Urinary bladder (tissue), 4 donors: ENCODE results near the gene INPP5F. TPM values are rescaled to one million over a fixed set of nuclear protein-coding genes. Genes with fewer than 3 reads are reported as not detected.
"Not testable (repeated sequence)": the region's sequence is repeated elsewhere in the genome, so short reads cannot be mapped to it uniquely, and the experiment has no call there.

Experiments
- DNase-seq: peaks from one replicate; pipeline ENCODE4 v3.0.0-alpha.2; 2015; ENCODE audit errors: extremely low spot score
- H3K27ac ChIP-seq: one replicate; pipeline ENCODE4 v1.5.1; 2013; ENCODE audit warnings: low read depth, mild to moderate bottlenecking, moderate library complexity
- H3K36me3 ChIP-seq: one replicate; pipeline ENCODE4 v1.6.1; 2013; ENCODE audit warnings: mild to moderate bottlenecking, moderate library complexity; ENCODE audit not compliant: insufficient read depth
- H3K4me1 ChIP-seq: one replicate; pipeline ENCODE4 v1.6.1; 2013; ENCODE audit warnings: mild to moderate bottlenecking, moderate library complexity; ENCODE audit not compliant: insufficient read depth
- H3K4me3 ChIP-seq: one replicate; pipeline ENCODE4 v1.5.1; 2013; ENCODE audit warnings: low read depth, low read length
- WGBS: extraction: QIAGEN DNeasy Blood & Tissue Kit; methylation state at CpG from one replicate; pipeline ENCODE4 v1.1.7; 2013; 5-methylcytosine and 5-hydroxymethylcytosine counted together
- polyA plus RNA-seq: library from polyadenylated mRNA; stranded (reverse); fragments of 200-250 nt; gene quantifications from one replicate; pipeline ENCODE4 v1.2.3, GENCODE V29; 2013
- total RNA-seq: library from RNA; depleted of rRNA; stranded (reverse); fragments of >200 nt; gene quantifications from one replicate; pipeline ENCODE4 v1.2.3, GENCODE V29; 2014
- donor health status: healthy with polysubstance abuse.
- donor health status: healthy.

The INPP5F gene
- total and polyA plus RNA-seq, 2 donors = 11.6 to 58.3 TPM

GRCh38 chr10:119849944-119850343, 124.1 kb downstream of the INPP5F start:
- Histone ChIP-seq H3K4me1 (no peaks in the 10 kb centered on the region), H3K4me3 (no peak overlapping the region), H3K27ac (no peak overlapping the region), H3K36me3 (peaks cover 11% of the 10 kb centered on the region)
- no peak for DNase-seq
- 93% methylated on average over 3 of the region's 3 CpGs for WGBS

- H3K36me3 ChIP-seq = peaks cover 13% of the 10 kb centered on the region
- 98% methylated on average over 6 of the region's 6 CpGs for WGBS
These were observed 126.4 kb downstream of the INPP5F start for GRCh38 chr10:119852277-119852676.

GRCh38 chr10:119852822-119853221, 127.0 kb downstream of the INPP5F start:
- 96% methylated on average over 6 of the region's 6 CpGs for WGBS
- Histone ChIP-seq H3K4me3 (no peak overlapping the region), H3K4me1 (no peaks in the 10 kb centered on the region), H3K27ac (no peak overlapping the region), H3K36me3 (peaks cover 10% of the 10 kb centered on the region)
- no peak for DNase-seq

More at GRCh38 chr10:119852277-119852676, 126.4 kb downstream of the INPP5F start:
- no peaks in the 10 kb centered on the region for H3K4me1 ChIP-seq
- DNase-seq = no peak
- no peak overlapping the region for H3K4me3 ChIP-seq
- H3K27ac ChIP-seq = no peak overlapping the region

- no peak overlapping the region for H3K4me3 ChIP-seq
- H3K36me3 ChIP-seq = peaks cover 10% of the 10 kb centered on the region
- H3K27ac ChIP-seq = no peak overlapping the region
- DNase-seq = no peak
- 76% methylated on average over 1 of the region's 1 CpG for WGBS
- no peaks in the 10 kb centered on the region for H3K4me1 ChIP-seq
These were observed 127.7 kb downstream of the INPP5F start for GRCh38 chr10:119853574-119853973.

GRCh38 chr10:119858063-119858462, 132.2 kb downstream of the INPP5F start:
- Histone ChIP-seq H3K4me1 (no peaks in the 10 kb centered on the region), H3K27ac (no peak overlapping the region), H3K36me3 (peaks cover 5% of the 10 kb centered on the region), H3K4me3 (no peak overlapping the region)
- DNase-seq = no peak
- WGBS = 53% methylated on average over 1 of the region's 1 CpG

- 80% methylated on average over 1 of the region's 1 CpG for WGBS
- Histone ChIP-seq H3K4me1 (no peaks in the 10 kb centered on the region), H3K27ac (no peak overlapping the region), H3K4me3 (no peak overlapping the region), H3K36me3 (peaks cover 5% of the 10 kb centered on the region)
- no peak for DNase-seq
These were observed 133.8 kb downstream of the INPP5F start for GRCh38 chr10:119859420-119860258.

- DNase-seq = no peak
- H3K27ac ChIP-seq = no peak overlapping the region
- H3K36me3 ChIP-seq = peaks cover 5% of the 10 kb centered on the region
- no peaks in the 10 kb centered on the region for H3K4me1 ChIP-seq
- no peak overlapping the region for H3K4me3 ChIP-seq
- 72% methylated on average over 7 of the region's 7 CpGs for WGBS
These were observed 135.2 kb downstream of the INPP5F start for GRCh38 chr10:119860866-119861607.

GRCh38 chr10:119862524-119862923, 136.7 kb downstream of the INPP5F start:
- H3K4me1 ChIP-seq = no peaks in the 10 kb centered on the region
- DNase-seq = no peak
- no peak overlapping the region for H3K27ac ChIP-seq
- H3K36me3 ChIP-seq = no peaks in the 10 kb centered on the region
- 62% methylated on average over 1 of the region's 1 CpG for WGBS
- H3K4me3 ChIP-seq = no peak overlapping the region

GRCh38 chr10:119863951-119864565, 138.2 kb downstream of the INPP5F start:
- Histone ChIP-seq H3K4me3 (no peak overlapping the region), H3K36me3 (no peaks in the 10 kb centered on the region), H3K4me1 (no peaks in the 10 kb centered on the region), H3K27ac (no peak overlapping the region)
- WGBS = 62% methylated on average over 4 of the region's 4 CpGs
- no peak for DNase-seq

GRCh38 chr10:119865699-119866240, 139.9 kb downstream of the INPP5F start:
- Histone ChIP-seq H3K36me3 (no peaks in the 10 kb centered on the region), H3K4me1 (no peaks in the 10 kb centered on the region), H3K4me3 (no peak overlapping the region), H3K27ac (no peak overlapping the region)
- WGBS = 97% methylated on average over 6 of the region's 6 CpGs
- DNase-seq = no peak

- Histone ChIP-seq H3K27ac (no peak overlapping the region), H3K36me3 (no peaks in the 10 kb centered on the region), H3K4me1 (no peaks in the 10 kb centered on the region), H3K4me3 (no peak overlapping the region)
- DNase-seq = no peak
- 88% methylated on average over 7 of the region's 7 CpGs for WGBS
These were observed 141.5 kb downstream of the INPP5F start for GRCh38 chr10:119867317-119867716.

GRCh38 chr10:119869398-119869797, 143.5 kb downstream of the INPP5F start:
- not testable (repeated sequence) for DNase-seq, H3K36me3 ChIP-seq, H3K4me3 ChIP-seq, H3K27ac ChIP-seq, H3K4me1 ChIP-seq
- WGBS = 84% methylated on average over 4 of the region's 4 CpGs

GRCh38 chr10:119871881-119872609, 146.2 kb downstream of the INPP5F start:
- under 1% methylated on average over 56 of the region's 56 CpGs for WGBS
- Histone ChIP-seq H3K27ac (peak overlapping the region; percentile 82), H3K4me3 (peak overlapping the region; percentile 99), H3K4me1 (no peaks in the 10 kb centered on the region), H3K36me3 (no peaks in the 10 kb centered on the region)
- no peak for DNase-seq
